ENCODE data around the gene GALNT9.

The GALNT9 gene

GRCh38 chr12:132178801-132179401 is 150.5 kb downstream of the GALNT9 start:
- H3K27me3 Mint-ChIP-seq (ENCODE audit: low read depth), result peaks cover 10% of the 10 kb centered on the region
- peak overlapping the region; percentile 84 for H3K4me3 Mint-ChIP-seq
- peaks cover 18% of the 10 kb centered on the region for H3K4me1 Mint-ChIP-seq (ENCODE audit: low read depth)
- no peaks in the 10 kb centered on the region for H3K9me3 Mint-ChIP-seq
- H3K36me3 Mint-ChIP-seq (ENCODE audit: low read depth), result no peaks in the 10 kb centered on the region
- DNase-seq (ENCODE audit: low spot score), result peak; percentile 45
- peak overlapping the region; percentile 89 for H3K27ac Mint-ChIP-seq

GRCh38 chr12:132178316-132178715 is 151.1 kb downstream of the GALNT9 start:
- no peak for DNase-seq (ENCODE audit: low spot score)
- Mint-ChIP-seq H3K4me3 (peak overlapping the region; percentile 84), H3K27ac (peak overlapping the region; percentile 31), H3K36me3 (ENCODE audit: low read depth) (no peaks in the 10 kb centered on the region), H3K4me1 (ENCODE audit: low read depth) (peaks cover 22% of the 10 kb centered on the region), H3K27me3 (ENCODE audit: low read depth) (peaks cover 8% of the 10 kb centered on the region), H3K9me3 (no peaks in the 10 kb centered on the region)

GRCh38 chr12:132176920-132177551 is 152.4 kb downstream of the GALNT9 start:
- DNase-seq (ENCODE audit: low spot score), result no peak
- Mint-ChIP-seq H3K4me3 (no peak overlapping the region), H3K4me1 (ENCODE audit: low read depth) (peaks cover 28% of the 10 kb centered on the region), H3K27me3 (ENCODE audit: low read depth) (no peaks in the 10 kb centered on the region), H3K36me3 (ENCODE audit: low read depth) (no peaks in the 10 kb centered on the region), H3K9me3 (no peaks in the 10 kb centered on the region), H3K27ac (no peak overlapping the region)

GRCh38 chr12:132176385-132176919 is 152.9 kb downstream of the GALNT9 start:
- no peak for DNase-seq (ENCODE audit: low spot score)
- Mint-ChIP-seq H3K9me3 (no peaks in the 10 kb centered on the region), H3K4me1 (ENCODE audit: low read depth) (peaks cover 28% of the 10 kb centered on the region), H3K27me3 (ENCODE audit: low read depth) (no peaks in the 10 kb centered on the region), H3K36me3 (ENCODE audit: low read depth) (no peaks in the 10 kb centered on the region), H3K27ac (no peak overlapping the region), H3K4me3 (no peak overlapping the region)

- Mint-ChIP-seq H3K9me3 (no peaks in the 10 kb centered on the region), H3K4me1 (ENCODE audit: low read depth) (peaks cover 28% of the 10 kb centered on the region), H3K36me3 (ENCODE audit: low read depth) (no peaks in the 10 kb centered on the region), H3K4me3 (no peak overlapping the region), H3K27me3 (ENCODE audit: low read depth) (no peaks in the 10 kb centered on the region), H3K27ac (no peak overlapping the region)
- DNase-seq (ENCODE audit: low spot score), result no peak
Observed at GRCh38 chr12:132175496-132176384, 153.6 kb downstream of the GALNT9 start.

GRCh38 chr12:132174839-132175490 is 154.4 kb downstream of the GALNT9 start:
- peak overlapping the region; percentile 0 for H3K27ac Mint-ChIP-seq
- H3K36me3 Mint-ChIP-seq (ENCODE audit: low read depth), result no peaks in the 10 kb centered on the region
- H3K4me3 Mint-ChIP-seq, result peak overlapping the region; percentile 18

GRCh38 chr12:132174015-132174838 is 155.2 kb downstream of the GALNT9 start:
- no peak for DNase-seq (ENCODE audit: low spot score)
- peaks cover 24% of the 10 kb centered on the region for H3K4me1 Mint-ChIP-seq (ENCODE audit: low read depth)
- H3K9me3 Mint-ChIP-seq, result no peaks in the 10 kb centered on the region
- H3K27me3 Mint-ChIP-seq (ENCODE audit: low read depth), result no peaks in the 10 kb centered on the region
- H3K27ac Mint-ChIP-seq, result peak overlapping the region; percentile 0
- H3K4me3 Mint-ChIP-seq, result peak overlapping the region; percentile 18
- H3K36me3 Mint-ChIP-seq (ENCODE audit: low read depth), result no peaks in the 10 kb centered on the region

More at GRCh38 chr12:132174839-132175490, 154.4 kb downstream of the GALNT9 start:
- DNase-seq (ENCODE audit: low spot score), result no peak
- H3K9me3 Mint-ChIP-seq, result no peaks in the 10 kb centered on the region
- H3K27me3 Mint-ChIP-seq (ENCODE audit: low read depth), result no peaks in the 10 kb centered on the region
- H3K4me1 Mint-ChIP-seq (ENCODE audit: low read depth), result peaks cover 28% of the 10 kb centered on the region

- H3K4me3 Mint-ChIP-seq, result peak overlapping the region; percentile 69
- no peaks in the 10 kb centered on the region for H3K36me3 Mint-ChIP-seq (ENCODE audit: low read depth)
- H3K9me3 Mint-ChIP-seq, result no peaks in the 10 kb centered on the region
- no peaks in the 10 kb centered on the region for H3K27me3 Mint-ChIP-seq (ENCODE audit: low read depth)
- H3K4me1 Mint-ChIP-seq (ENCODE audit: low read depth), result peaks cover 16% of the 10 kb centered on the region
- H3K27ac Mint-ChIP-seq, result peak overlapping the region; percentile 67
- no peak for DNase-seq (ENCODE audit: low spot score)
Observed at GRCh38 chr12:132173135-132174014, 156.0 kb downstream of the GALNT9 start.

GRCh38 chr12:132172619-132173018 is 156.8 kb downstream of the GALNT9 start:
- DNase-seq (ENCODE audit: low spot score), result no peak
- Mint-ChIP-seq H3K27me3 (ENCODE audit: low read depth) (no peaks in the 10 kb centered on the region), H3K36me3 (ENCODE audit: low read depth) (no peaks in the 10 kb centered on the region)

GRCh38 chr12:132171968-132172521 is 157.3 kb downstream of the GALNT9 start:
- no peaks in the 10 kb centered on the region for H3K36me3 Mint-ChIP-seq (ENCODE audit: low read depth)
- H3K4me3 Mint-ChIP-seq, result no peak overlapping the region
- DNase-seq (ENCODE audit: low spot score), result no peak
- no peak overlapping the region for H3K27ac Mint-ChIP-seq
- peaks cover 2% of the 10 kb centered on the region for H3K9me3 Mint-ChIP-seq
- no peaks in the 10 kb centered on the region for H3K27me3 Mint-ChIP-seq (ENCODE audit: low read depth)
- peaks cover 16% of the 10 kb centered on the region for H3K4me1 Mint-ChIP-seq (ENCODE audit: low read depth)

More at GRCh38 chr12:132172619-132173018, 156.8 kb downstream of the GALNT9 start:
- H3K9me3 Mint-ChIP-seq, result no peaks in the 10 kb centered on the region
- peak overlapping the region; percentile 67 for H3K27ac Mint-ChIP-seq
- peaks cover 15% of the 10 kb centered on the region for H3K4me1 Mint-ChIP-seq (ENCODE audit: low read depth)
- H3K4me3 Mint-ChIP-seq, result peak overlapping the region; percentile 69

- Mint-ChIP-seq H3K27me3 (ENCODE audit: low read depth) (no peaks in the 10 kb centered on the region), H3K27ac (no peak overlapping the region), H3K4me3 (no peak overlapping the region), H3K9me3 (peaks cover 6% of the 10 kb centered on the region), H3K36me3 (ENCODE audit: low read depth) (no peaks in the 10 kb centered on the region), H3K4me1 (ENCODE audit: low read depth) (peaks cover 16% of the 10 kb centered on the region)
- DNase-seq (ENCODE audit: low spot score), result no peak
Observed at GRCh38 chr12:132171293-132171967, 158.0 kb downstream of the GALNT9 start.

Measured in T-helper 2 cell treated with Interferon-gamma antibody and Interleukin-4, amounts not matched to agents 5 μg/mL and 100 μg/mL, for 36 hours (primary cell).